ENCODE measurements around the gene TACR1.

DNA sequence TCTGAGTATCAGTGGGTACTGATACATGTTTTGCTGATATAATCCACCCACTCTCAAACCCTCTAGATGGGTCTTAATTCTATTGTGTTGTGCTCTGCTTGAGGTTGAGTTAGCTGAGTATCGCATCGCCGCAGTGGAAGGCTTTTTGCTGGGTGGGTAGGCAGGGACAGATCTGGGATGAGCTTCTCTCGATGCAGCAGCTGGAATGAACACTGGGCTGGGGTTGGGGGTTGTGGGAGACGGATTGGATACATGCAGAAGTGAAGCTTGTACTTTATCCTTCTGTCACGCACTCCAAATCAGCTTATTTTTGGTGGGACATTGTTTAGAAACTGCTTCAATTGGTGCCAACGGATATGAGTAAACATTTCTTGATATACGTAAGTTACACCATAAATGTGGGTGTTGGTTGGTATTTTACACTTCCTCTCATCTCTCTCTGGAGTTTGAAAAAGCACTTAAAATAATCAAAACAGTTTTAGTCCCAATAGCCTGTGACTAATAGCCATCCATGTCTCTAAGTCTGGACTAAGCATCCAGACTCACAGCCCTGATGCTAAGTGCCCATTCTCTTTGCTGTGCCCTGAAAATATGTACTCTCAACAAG, 133.8 kb downstream of the TACR1 start:
- TF ChIP-seq, protein P1, sequence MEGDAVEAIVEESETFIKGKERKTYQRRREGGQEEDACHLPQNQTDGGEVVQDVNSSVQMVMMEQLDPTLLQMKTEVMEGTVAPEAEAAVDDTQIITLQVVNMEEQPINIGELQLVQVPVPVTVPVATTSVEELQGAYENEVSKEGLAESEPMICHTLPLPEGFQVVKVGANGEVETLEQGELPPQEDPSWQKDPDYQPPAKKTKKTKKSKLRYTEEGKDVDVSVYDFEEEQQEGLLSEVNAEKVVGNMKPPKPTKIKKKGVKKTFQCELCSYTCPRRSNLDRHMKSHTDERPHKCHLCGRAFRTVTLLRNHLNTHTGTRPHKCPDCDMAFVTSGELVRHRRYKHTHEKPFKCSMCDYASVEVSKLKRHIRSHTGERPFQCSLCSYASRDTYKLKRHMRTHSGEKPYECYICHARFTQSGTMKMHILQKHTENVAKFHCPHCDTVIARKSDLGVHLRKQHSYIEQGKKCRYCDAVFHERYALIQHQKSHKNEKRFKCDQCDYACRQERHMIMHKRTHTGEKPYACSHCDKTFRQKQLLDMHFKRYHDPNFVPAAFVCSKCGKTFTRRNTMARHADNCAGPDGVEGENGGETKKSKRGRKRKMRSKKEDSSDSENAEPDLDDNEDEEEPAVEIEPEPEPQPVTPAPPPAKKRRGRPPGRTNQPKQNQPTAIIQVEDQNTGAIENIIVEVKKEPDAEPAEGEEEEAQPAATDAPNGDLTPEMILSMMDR (IDR thresholded peaks at IDR 0.05) = no peak
- TF ChIP-seq POLR2A (IDR thresholded peaks at IDR 0.05) = no peak

All from Peyer's patch (tissue), 4 donors.